NB4 (cell line): Measurements from ENCODE around the gene PPP4C.

Experiments
- CTCF ChIP-seq: IDR thresholded peaks from one replicate; pipeline ENCODE4 v1.5.1; 2012; ENCODE audit warnings: low read depth, low read length
- MAX ChIP-seq: IDR thresholded peaks from 2 replicates; pipeline ENCODE4 v1.6.1; 2011; ENCODE audit warnings: low read depth, low read length
- MYC ChIP-seq: IDR thresholded peaks from 2 replicates; pipeline ENCODE4 v1.6.1; 2011; ENCODE audit warnings: low read depth, low read length
- POLR2A ChIP-seq: IDR thresholded peaks from 2 replicates; pipeline ENCODE4 v1.6.1; 2011; ENCODE audit warnings: mild to moderate bottlenecking; ENCODE audit not compliant: insufficient read length; ENCODE audit errors: extremely low read depth

- no peak for TF ChIP-seq POLR2A
- TF ChIP-seq CTCF, result no peak
- no peak for TF ChIP-seq MAX
- TF ChIP-seq MYC, result no peak
Observed at GRCh38 chr16:30077656-30078055, 1.9 kb downstream of the PPP4C start.
